GM21447 (cell line): ENCODE results near the gene TMEM80.

Experiments
- ATAC-seq: cut with Tn5 transposase; IDR thresholded peaks from one replicate; pipeline ENCODE4 v1.9.1; 2021; ENCODE audit not compliant: unreplicated experiment

The TMEM80 gene

GRCh38 chr11:742571-743201 is 47.1 kb downstream of the TMEM80 start:
- ATAC-seq: no peak

DNA sequence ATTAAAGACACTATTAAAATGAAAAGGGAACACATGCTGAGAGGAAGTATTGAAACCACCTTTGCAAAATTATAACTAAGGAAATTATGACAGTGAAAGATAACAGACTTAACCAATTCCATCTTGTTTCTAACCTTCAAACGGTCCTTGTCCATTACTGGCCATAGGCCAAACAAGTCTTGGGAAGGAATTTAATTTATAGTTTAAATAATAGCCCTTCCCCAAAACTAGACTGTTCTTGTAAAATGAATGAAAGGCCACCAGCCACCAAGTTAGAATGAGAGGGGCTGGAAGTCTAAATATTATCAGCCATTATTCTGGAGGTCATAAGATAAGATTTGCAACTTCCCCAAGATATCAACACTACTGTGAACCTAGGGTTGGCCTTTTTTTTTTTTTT is 49.8 kb downstream of the TMEM80 start:
- ATAC-seq: no peak

DNA sequence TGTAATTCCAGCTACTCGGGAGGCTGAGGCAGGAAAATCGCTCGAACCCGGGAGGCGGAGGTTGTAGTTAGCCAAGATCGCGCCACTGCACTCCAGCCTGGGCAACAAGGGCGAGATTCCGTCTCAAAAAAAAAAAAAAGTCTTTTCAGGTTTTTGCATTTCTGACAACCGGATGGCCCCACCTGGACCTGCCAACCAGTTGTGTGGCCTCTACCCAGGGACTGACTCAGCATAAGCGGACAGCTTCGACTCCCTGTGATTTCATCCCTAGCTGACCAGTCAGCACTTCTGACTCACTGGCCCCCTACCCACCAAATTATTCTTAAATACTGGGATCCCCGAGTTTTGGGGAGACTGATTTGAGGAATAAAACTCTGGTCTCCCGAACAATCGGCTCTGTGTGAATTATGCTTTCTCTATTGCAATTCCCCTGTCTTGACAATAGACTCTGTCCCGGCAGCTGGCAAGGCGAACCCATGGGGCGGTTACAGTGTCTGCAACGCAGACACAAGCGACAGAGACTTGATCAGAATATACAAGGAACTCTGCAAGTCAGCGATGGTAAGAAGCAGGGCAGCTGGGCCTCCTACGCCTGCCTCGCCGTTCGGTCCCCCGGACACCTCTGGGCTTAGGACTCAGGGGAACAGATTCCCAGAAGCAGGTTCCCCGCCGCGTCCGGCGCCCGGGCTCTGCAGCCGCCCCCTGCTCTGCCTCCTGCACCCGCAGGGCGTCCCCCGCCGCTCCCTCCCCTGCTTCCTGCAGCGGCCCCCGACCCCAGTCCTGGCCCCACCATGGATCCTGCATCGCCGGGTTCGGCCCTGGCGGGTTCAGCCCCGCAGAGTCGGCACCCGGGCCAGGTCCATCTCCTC is 50.9 kb downstream of the TMEM80 start:
- ATAC-seq: peak; percentile 30

DNA sequence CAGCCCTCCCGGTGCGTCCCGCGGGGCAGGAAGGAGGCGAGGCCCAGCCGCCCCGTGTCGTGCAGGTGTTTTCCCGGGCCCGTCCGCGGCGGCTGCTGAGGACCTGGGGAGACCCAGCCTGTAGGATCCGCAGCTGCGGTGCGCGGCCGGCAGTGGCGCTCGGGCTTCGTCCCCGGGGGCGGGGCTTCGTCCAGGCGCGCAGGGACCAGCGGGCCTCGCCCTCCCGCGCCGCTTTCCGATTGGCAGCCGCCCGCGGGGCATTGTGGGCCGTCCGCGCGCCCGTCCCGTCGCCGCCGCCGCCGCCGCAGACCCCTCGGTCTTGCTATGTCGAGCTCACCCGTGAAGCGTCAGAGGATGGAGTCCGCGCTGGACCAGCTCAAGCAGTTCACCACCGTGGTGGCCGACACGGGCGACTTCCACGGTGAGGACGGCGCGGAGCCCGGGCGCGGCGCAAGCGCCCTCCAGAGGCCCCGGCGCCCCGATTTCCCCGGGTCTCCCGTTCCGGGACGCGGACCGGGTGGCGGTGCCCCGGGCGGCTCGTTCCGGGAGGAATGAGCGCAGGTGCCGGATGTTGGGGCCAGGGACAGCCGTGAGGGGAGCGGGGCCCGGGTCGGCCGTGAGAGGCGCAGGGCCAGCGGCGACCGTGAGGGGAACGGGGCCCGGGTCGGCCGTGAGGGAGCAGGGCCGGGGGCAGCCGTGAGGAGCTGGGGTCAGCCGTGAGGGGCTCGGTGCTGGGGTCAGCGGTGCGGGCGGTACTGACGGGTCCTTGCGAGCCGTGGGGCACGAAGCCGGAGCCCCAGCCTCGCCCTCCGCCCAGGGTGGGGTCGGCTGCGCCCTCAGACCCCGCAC is 51.8 kb downstream of the TMEM80 start, which contains the start of gene TALDO1:
Gene TALDO1 (plus strand): TSS at position 307 of the 849 bp plus-strand sequence. CDS start 18 bp downstream, at position 325.
- ATAC-seq: peak; percentile 81

DNA sequence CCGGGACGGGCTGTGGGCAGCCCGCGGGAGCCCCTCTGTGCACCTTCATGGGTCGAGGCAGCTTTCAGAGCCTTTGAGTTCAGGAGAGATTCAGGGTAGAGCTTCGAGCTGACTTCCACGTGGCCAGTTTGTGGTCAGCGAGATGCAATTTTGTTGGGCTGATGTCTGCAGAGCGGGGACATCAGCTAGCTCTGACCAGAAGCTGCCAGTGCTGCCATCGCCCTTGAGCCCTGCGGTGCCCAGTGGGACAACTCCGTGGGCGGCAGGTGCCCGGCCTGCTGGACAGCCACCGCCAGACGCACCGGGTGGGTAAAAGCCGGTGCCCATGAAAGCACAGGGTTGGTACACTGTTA is 52.4 kb downstream of the TMEM80 start:
- no peak for ATAC-seq

DNA sequence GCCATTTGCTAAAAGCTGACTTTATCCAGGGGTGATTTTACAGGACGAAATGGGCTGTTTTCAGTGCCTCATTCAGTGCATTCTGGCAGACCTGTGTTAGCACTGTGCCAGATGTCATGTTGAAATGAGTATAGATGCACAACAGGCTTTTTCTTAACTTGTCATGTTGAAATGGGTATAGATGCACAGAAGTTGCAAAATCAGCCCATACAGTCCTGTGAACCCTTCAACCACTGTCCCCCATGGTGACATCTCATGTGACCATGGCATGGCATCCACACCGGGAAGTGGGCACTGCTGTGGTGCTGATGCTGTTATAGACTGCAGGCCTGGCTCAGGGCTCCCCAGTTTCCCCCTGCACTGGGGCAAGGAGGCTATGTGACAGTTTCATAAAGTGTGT is 54.1 kb downstream of the TMEM80 start:
- ATAC-seq: no peak
